HEK293T (cell line): ENCODE results near the gene PATZ1.

Source experiments
- CTCF ChIA-PET: fragments of 350-600 bp; formaldehyde crosslinking; extraction: SDS; loops from one replicate; lab custom pipeline; 2021; ENCODE audit warnings: antibody characterized with exemption, inconsistent platforms; lab: Yijun Ruan, JAX
- POLR2A ChIA-PET: fragments of 350-600 bp; formaldehyde crosslinking; extraction: SDS; loops from one replicate; lab custom pipeline; 2020; ENCODE audit warnings: antibody characterized with exemption, inconsistent platforms; lab: Yijun Ruan, JAX
- DNase-seq: peaks from one replicate; pipeline ENCODE4 v3.0.0; 2012; ENCODE audit warnings: mixed read lengths; ENCODE audit errors: extremely low spot score
- ARNT ChIP-seq: fragments of 450-650 bp; IDR thresholded peaks from 2 replicates; pipeline ENCODE4 v1.6.1; 2017; ENCODE audit warnings: mild to moderate bottlenecking
- BHLHE40 ChIP-seq: fragments of 450-650 bp; IDR thresholded peaks from 2 replicates; pipeline ENCODE4 v1.6.1; 2016; ENCODE audit warnings: mild to moderate bottlenecking, moderate library complexity, borderline replicate concordance
- CTBP1 ChIP-seq: fragments of 450-650 bp; IDR thresholded peaks from 2 replicates; pipeline ENCODE4 v1.6.1; 2016; ENCODE audit warnings: borderline replicate concordance
- ELF4 ChIP-seq: fragments of 450-650 bp; IDR thresholded peaks from 2 replicates; pipeline ENCODE4 v1.6.1; 2017; ENCODE audit warnings: antibody characterized with exemption
- FOXA1 ChIP-seq: fragments of 450-650 bp; IDR thresholded peaks from 2 replicates; pipeline ENCODE4 v1.6.1; 2016; ENCODE audit warnings: mild to moderate bottlenecking
- FOXK2 ChIP-seq: fragments of 450-650 bp; IDR thresholded peaks from 2 replicates; pipeline ENCODE4 v1.6.1; 2016; ENCODE audit warnings: mild to moderate bottlenecking
- FOXM1 ChIP-seq: fragments of 450-650 bp; IDR thresholded peaks from 2 replicates; pipeline ENCODE4 v1.6.1; 2017; ENCODE audit warnings: mild to moderate bottlenecking, borderline replicate concordance
- HDGF ChIP-seq: fragments of 450-650 bp; IDR thresholded peaks from 2 replicates; pipeline ENCODE4 v1.6.1; 2017; ENCODE audit warnings: antibody characterized with exemption, borderline replicate concordance
- L3MBTL2 ChIP-seq: fragments of 450-650 bp; conservative IDR thresholded peaks from 2 replicates; pipeline ENCODE4 v1.6.1; 2016; ENCODE audit warnings: mild to moderate bottlenecking
- LEF1 ChIP-seq: fragments of 450-650 bp; IDR thresholded peaks from 2 replicates; pipeline ENCODE4 v1.6.1; 2017; ENCODE audit warnings: mild to moderate bottlenecking, borderline replicate concordance
- NFRKB ChIP-seq: fragments of 450-650 bp; IDR thresholded peaks from 2 replicates; pipeline ENCODE4 v1.6.1; 2016; ENCODE audit warnings: mild to moderate bottlenecking, moderate library complexity
- PKNOX1 ChIP-seq: fragments of 450-650 bp; IDR thresholded peaks from 2 replicates; pipeline ENCODE4 v1.6.1; 2016
- SP1 ChIP-seq: fragments of 450-650 bp; IDR thresholded peaks from 2 replicates; pipeline ENCODE4 v1.6.1; 2017
- SUZ12 ChIP-seq: fragments of 450-650 bp; IDR thresholded peaks from 2 replicates; pipeline ENCODE4 v1.6.1; 2016; ENCODE audit warnings: mild to moderate bottlenecking
- TARDBP ChIP-seq: fragments of 450-650 bp; IDR thresholded peaks from 2 replicates; pipeline ENCODE4 v1.6.1; 2016
- ZNF384 ChIP-seq: fragments of 450-650 bp; IDR thresholded peaks from 2 replicates; pipeline ENCODE4 v1.6.1; 2016

Gene PATZ1

GRCh38 chr22:31344578-31345330, 1.4 kb downstream of the PATZ1 start:
- no peak for DNase-seq
- CTCF ChIA-PET, result no interaction called here

GRCh38 chr22:31344256-31344577, 1.9 kb downstream of the PATZ1 start:
- POLR2A ChIA-PET, result interaction anchor here (4.1 kb wide), 1 partner anchor 53 kb away, joined by 76 read pairs; the partner anchor contains the start of gene DRG1
- DNase-seq, result no peak
- no peak for TF ChIP-seq CTBP1
- TF ChIP-seq PKNOX1, result no peak
- TF ChIP-seq SUZ12, result no peak
- TF ChIP-seq FOXK2, result no peak
- CTCF ChIA-PET, result interaction anchor here (0.6 kb wide), 1 partner anchor 300 kb away, joined by 3 read pairs; no protein-coding TSS in a partner anchor

More at GRCh38 chr22:31344578-31345330, 1.4 kb downstream of the PATZ1 start:
- TF ChIP-seq TARDBP, result no peak
- no peak for TF ChIP-seq ARNT
- TF ChIP-seq FOXM1, result no peak
- no peak for TF ChIP-seq ZNF384
- TF ChIP-seq CTBP1, result no peak
- TF ChIP-seq ELF4, result no peak
- TF ChIP-seq BHLHE40, result no peak
- TF ChIP-seq SUZ12, result no peak
- TF ChIP-seq SP1, result no peak
- no peak for TF ChIP-seq HDGF
- TF ChIP-seq PKNOX1, result no peak
- TF ChIP-seq FOXK2, result no peak
- TF ChIP-seq LEF1, result no peak
- no peak for TF ChIP-seq NFRKB
- no peak for TF ChIP-seq L3MBTL2
- TF ChIP-seq FOXA1, result no peak
- POLR2A ChIA-PET, result interaction anchor here (4.1 kb wide), 1 partner anchor 53 kb away, joined by 76 read pairs; the partner anchor contains the start of gene DRG1

GRCh38 chr22:31343235-31344191, 2.6 kb downstream of the PATZ1 start:
- ChIA-PET CTCF (interaction anchor here (0.6 kb wide), 1 partner anchor 300 kb away, joined by 3 read pairs; no protein-coding TSS in a partner anchor), POLR2A (interaction anchor here (0.6 to 1.3 kb wide), 3 partner anchors 16 to 56 kb away, joined by 3 to 6 read pairs (median 3); partner anchors contain the start of gene DRG1)
- DNase-seq, result no peak
- TF ChIP-seq SP1 (no peak), PKNOX1 (no peak), FOXM1 (no peak), ZNF384 (no peak), FOXK2 (no peak), LEF1 (no peak), FOXA1 (no peak), NFRKB (no peak), HDGF (no peak), ELF4 (no peak), L3MBTL2 (no peak), SUZ12 (no peak), TARDBP (no peak), CTBP1 (no peak), ARNT (no peak), BHLHE40 (no peak)

- TF ChIP-seq BHLHE40, result no peak
- no peak for TF ChIP-seq SP1
- no peak for TF ChIP-seq ELF4
- TF ChIP-seq FOXK2, result no peak
- TF ChIP-seq PKNOX1, result no peak
- no peak for TF ChIP-seq FOXA1
- no peak for TF ChIP-seq LEF1
- no peak for TF ChIP-seq FOXM1
- no peak for TF ChIP-seq ZNF384
- no peak for TF ChIP-seq NFRKB
- TF ChIP-seq TARDBP, result no peak
- TF ChIP-seq HDGF, result no peak
- no peak for TF ChIP-seq L3MBTL2
- no peak for TF ChIP-seq SUZ12
- TF ChIP-seq ARNT, result no peak
- TF ChIP-seq CTBP1, result no peak
- no peak for DNase-seq
- ChIA-PET CTCF (no interaction called here), POLR2A (interaction anchor here (1.3 kb wide), 2 partner anchors 57 kb away, joined by 3 to 6 read pairs; partner anchors contain the start of gene DRG1)
Measured at GRCh38 chr22:31342389-31343140, 3.6 kb downstream of the PATZ1 start.
